ENCODE measurements around the gene SWI5. TPM values are rescaled to one million over a fixed set of nuclear protein-coding genes. Genes with fewer than 3 reads are reported as not detected.

SWI5 gene

DNA sequence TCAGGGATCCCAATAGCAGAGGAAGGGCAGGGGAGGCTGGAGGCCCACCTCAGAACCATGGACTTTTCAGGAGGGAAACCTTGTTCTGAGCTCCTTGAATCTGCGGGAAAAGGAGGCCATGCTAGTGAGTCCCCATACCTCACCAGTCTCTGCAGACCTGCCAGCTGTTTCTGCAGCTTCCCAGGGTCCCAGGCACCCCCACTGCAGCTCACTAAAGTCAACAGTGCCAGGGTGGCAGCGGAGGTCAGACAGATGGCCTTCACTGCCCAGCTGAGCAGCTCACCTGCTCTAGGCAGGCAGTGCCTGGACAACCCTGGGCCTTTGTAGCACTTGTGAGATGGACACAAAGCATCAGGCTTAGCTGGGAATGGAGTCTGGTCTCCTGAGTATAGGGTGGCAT is 59.8 kb downstream of the SWI5 start:
- no peak overlapping the region for H3K18ac ChIP-seq (ENCODE audit: low read depth in 1 of 2, low read length in 2 of 2)
- peaks cover 4% of the 10 kb centered on the region for H3K4me1 ChIP-seq (ENCODE audit: control insufficient read depth, insufficient read depth, low read depth, low read length)
- no peak overlapping the region for H3K9ac ChIP-seq (ENCODE audit: low read length)
- peaks cover 27 to 29% of the 10 kb centered on the region in 2 experiments for H3K36me3 ChIP-seq (ENCODE audit: control insufficient read depth in 1 of 2, insufficient read depth in 2 of 2, low read depth in 1 of 2, low read length in 2 of 2)
- 97% methylated on average over 2 of the region's 2 CpGs for WGBS
- H2BK15ac ChIP-seq (ENCODE audit: low read depth, poor library complexity, severe bottlenecking) = no peak overlapping the region
- no peak overlapping the region for H2BK12ac ChIP-seq (ENCODE audit: low read length in 2 of 2)
- H3K4ac ChIP-seq (ENCODE audit: low read depth in 1 of 2, low read length in 2 of 2) = no peak overlapping the region
- no peak overlapping the region for H3K4me3 ChIP-seq (ENCODE audit: insufficient read depth in 1 of 2, low read depth in 1 of 2, low read length in 2 of 2)
- DNase-seq = no peak
- no peak overlapping the region for H2AK5ac ChIP-seq (ENCODE audit: low read length, severe bottlenecking)
- H2BK5ac ChIP-seq (ENCODE audit: low read depth, low read length, poor library complexity, severe bottlenecking) = no peak overlapping the region
- no peak overlapping the region for H2BK120ac ChIP-seq (ENCODE audit: low read depth, low read length)
- no peak overlapping the region for H4K91ac ChIP-seq (ENCODE audit: low read length)
- H3K9me3 ChIP-seq (ENCODE audit: control insufficient read depth, low read length) = no peaks in the 10 kb centered on the region
- H2AFZ ChIP-seq (ENCODE audit: low read depth, low read length) = no peak overlapping the region
- no peaks in the 10 kb centered on the region for H3K79me1 ChIP-seq (replicated peaks; ENCODE audit: low read length, poor library complexity, severe bottlenecking)
- H3K14ac ChIP-seq (ENCODE audit: low read length in 2 of 2) = no peak overlapping the region
- no peak overlapping the region for H3K27ac ChIP-seq (ENCODE audit: low read length, poor library complexity, severe bottlenecking)
- no peak overlapping the region for H3K4me2 ChIP-seq (ENCODE audit: low read length, poor library complexity, severe bottlenecking)
- no peak overlapping the region for H3K23ac ChIP-seq (ENCODE audit: low read length in 2 of 2)
- H4K8ac ChIP-seq (ENCODE audit: low read length) = no peak overlapping the region
- H3K27me3 ChIP-seq (ENCODE audit: control insufficient read depth in 1 of 2, insufficient read depth in 1 of 2, low read length in 2 of 2) = no peaks in the 10 kb centered on the region

DNA sequence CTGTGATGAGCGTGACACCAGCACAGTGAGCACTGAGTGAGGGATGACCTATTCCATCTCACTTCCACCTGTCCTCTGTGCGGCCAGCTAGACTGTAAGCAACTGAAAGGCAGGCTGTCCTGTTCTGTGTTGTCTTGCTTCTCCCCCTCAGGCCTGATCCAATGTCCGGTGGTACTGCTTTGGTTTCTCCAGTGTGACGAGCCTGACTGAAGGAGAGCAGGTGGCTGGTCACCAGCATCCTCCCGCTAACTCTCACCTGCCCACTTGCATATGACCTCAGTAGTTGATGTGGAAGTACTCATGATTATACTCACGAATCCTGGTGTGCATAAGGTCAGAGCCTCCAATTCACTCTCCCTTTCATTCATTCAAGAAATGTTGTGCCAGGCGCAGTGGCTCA is 61.9 kb downstream of the SWI5 start:
- Histone ChIP-seq H4K91ac (ENCODE audit: low read length) (no peak overlapping the region), H3K9ac (ENCODE audit: low read length) (no peak overlapping the region), H2AFZ (ENCODE audit: low read depth, low read length) (no peak overlapping the region), H2BK12ac (ENCODE audit: low read length in 2 of 2) (no peak overlapping the region), H3K4ac (ENCODE audit: low read depth in 1 of 2, low read length in 2 of 2) (no peak overlapping the region), H3K4me3 (ENCODE audit: insufficient read depth in 1 of 2, low read depth in 1 of 2, low read length in 2 of 2) (no peak overlapping the region), H3K27ac (ENCODE audit: low read length, poor library complexity, severe bottlenecking) (no peak overlapping the region), H3K23ac (ENCODE audit: low read length in 2 of 2) (no peak overlapping the region), H2BK15ac (ENCODE audit: low read depth, poor library complexity, severe bottlenecking) (no peak overlapping the region), H2BK120ac (ENCODE audit: low read depth, low read length) (no peak overlapping the region), H2AK5ac (ENCODE audit: low read length, severe bottlenecking) (no peak overlapping the region), H3K79me1 (replicated peaks; ENCODE audit: low read length, poor library complexity, severe bottlenecking) (peaks cover 8% of the 10 kb centered on the region), H3K36me3 (ENCODE audit: control insufficient read depth in 1 of 2, insufficient read depth in 2 of 2, low read depth in 1 of 2, low read length in 2 of 2) (peaks cover 18 to 19% of the 10 kb centered on the region in 2 experiments), H3K4me2 (ENCODE audit: low read length, poor library complexity, severe bottlenecking) (no peak overlapping the region), H3K4me1 (ENCODE audit: control insufficient read depth, insufficient read depth, low read depth, low read length) (peaks cover 8% of the 10 kb centered on the region), H3K14ac (ENCODE audit: low read length in 2 of 2) (no peak overlapping the region), H3K9me3 (ENCODE audit: control insufficient read depth, low read length) (no peaks in the 10 kb centered on the region), H4K8ac (ENCODE audit: low read length) (no peak overlapping the region), H3K18ac (ENCODE audit: low read depth in 1 of 2, low read length in 2 of 2) (no peak overlapping the region), H3K27me3 (ENCODE audit: control insufficient read depth in 1 of 2, insufficient read depth in 1 of 2, low read length in 2 of 2) (no peaks in the 10 kb centered on the region), H2BK5ac (ENCODE audit: low read depth, low read length, poor library complexity, severe bottlenecking) (no peak overlapping the region)
- DNase-seq = no peak
- WGBS = 95% methylated on average over 7 of the region's 7 CpGs

Small RNA genes within 50 kb of the gene (small RNA-seq; reads per million reads assigned to genes)
- gene MIR199B (ENCODE audit: low read depth) (3,246 reads per million, percentile 99 among the genes with 10 or more reads in this experiment), gene MIR3154 (ENCODE audit: low read depth) (not detected)
